PFSK-1 (cell line): ENCODE results near the gene ZGRF1.

ENCODE experiments used
- FOXP2 ChIP-seq: optimal IDR thresholded peaks from 2 replicates; pipeline ENCODE3; 2011; ENCODE audit warnings: borderline replicate concordance, control low read depth, inconsistent platforms; ENCODE audit not compliant: insufficient read depth; ENCODE audit errors: extremely low read length, extremely low read depth
- POLR2AphosphoS5 ChIP-seq: IDR thresholded peaks from 2 replicates; pipeline ENCODE4 v1.6.1; 2012; ENCODE audit warnings: low read depth, mild to moderate bottlenecking, control low read depth, low read length, moderate library complexity

- TF ChIP-seq POLR2AphosphoS5 (no peak), FOXP2 (no peak)
Measured at GRCh38 chr4:112550728-112551127, 86.0 kb downstream of the ZGRF1 start.
